SK-N-SH treated with all-trans-retinoic acid at 6 μM for 48 hours (cell line): ENCODE data around the gene PALD1.

Experiments
- ATAC-seq: fragments of 200-7000 bp; cut with Tn5 transposase; 3 replicates; pipeline ENCODE4 v1.9.1; 2020; ENCODE audit warnings: mild to moderate bottlenecking, moderate library complexity
- ARNTL ChIP-seq: fragments of 450-650 bp; formaldehyde crosslinking; IDR thresholded peaks from 2 replicates; pipeline ENCODE4 v1.5.0; 2020; ENCODE audit warnings: low read depth, mild to moderate bottlenecking, moderate library complexity, borderline replicate concordance
- CSDC2 ChIP-seq: fragments of 250-450 bp; sonication (Bioruptor Pico); IDR thresholded peaks from 2 replicates; pipeline ENCODE4 v1.5.0; 2020; ENCODE audit warnings: mild to moderate bottlenecking, moderate library complexity
- ESRRG ChIP-seq: fragments of 250-450 bp; sonication (Bioruptor Pico); IDR thresholded peaks from 2 replicates; pipeline ENCODE4 v1.6.1; 2021; ENCODE audit warnings: mild to moderate bottlenecking
- GLIS3 ChIP-seq: fragments of 250-450 bp; sonication (Bioruptor Pico); IDR thresholded peaks from 2 replicates; pipeline ENCODE4 v1.5.0; 2020; ENCODE audit warnings: mild to moderate bottlenecking, moderate library complexity
- ISL1 ChIP-seq: fragments of 250-450 bp; sonication (Bioruptor Pico); IDR thresholded peaks from 2 replicates; pipeline ENCODE4 v2.1.2; 2022; ENCODE audit warnings: mild to moderate bottlenecking, moderate library complexity
- OSR1 ChIP-seq: fragments of 250-450 bp; sonication (Bioruptor Pico); IDR thresholded peaks from 2 replicates; pipeline ENCODE4 v1.8.0; 2022; ENCODE audit warnings: moderate library complexity, mild to moderate bottlenecking, inconsistent platforms
- PPARA ChIP-seq: fragments of 250-450 bp; sonication (Bioruptor Pico); IDR thresholded peaks from 2 replicates; pipeline ENCODE4 v1.5.0; 2020; ENCODE audit warnings: mild to moderate bottlenecking, borderline replicate concordance
- RARB ChIP-seq: fragments of 250-450 bp; sonication (Bioruptor Pico); IDR thresholded peaks from 2 replicates; pipeline ENCODE4 v1.8.0; 2021; ENCODE audit warnings: mild to moderate bottlenecking, moderate library complexity
- SNAI2 ChIP-seq: fragments of 250-450 bp; sonication (Bioruptor Pico); IDR thresholded peaks from 2 replicates; pipeline ENCODE4 v1.5.0; 2020; ENCODE audit warnings: mild to moderate bottlenecking, moderate library complexity
- TCF4 ChIP-seq: fragments of 250-450 bp; sonication (Bioruptor Pico); IDR thresholded peaks from 2 replicates; pipeline ENCODE4 v1.8.0; 2021; ENCODE audit warnings: mild to moderate bottlenecking, moderate library complexity, borderline replicate concordance
- TOX ChIP-seq: fragments of 250-450 bp; sonication (Bioruptor Pico); IDR thresholded peaks from 2 replicates; pipeline ENCODE4 v1.8.0; 2021; ENCODE audit warnings: mild to moderate bottlenecking, moderate library complexity, borderline replicate concordance
- ZC3H10 ChIP-seq: fragments of 250-450 bp; sonication (Bioruptor Pico); IDR thresholded peaks from 2 replicates; pipeline ENCODE4 v1.5.1; 2021; ENCODE audit warnings: mild to moderate bottlenecking, moderate library complexity
- ZFP3 ChIP-seq: fragments of 250-450 bp; sonication (Bioruptor Pico); IDR thresholded peaks from 2 replicates; pipeline ENCODE4 v1.5.0; 2020; ENCODE audit warnings: mild to moderate bottlenecking, moderate library complexity
- ZFP30 ChIP-seq: fragments of 450-650 bp; formaldehyde crosslinking; IDR thresholded peaks from 2 replicates; pipeline ENCODE4 v1.5.0; 2022; ENCODE audit warnings: mild to moderate bottlenecking, moderate library complexity
- ZNF565 ChIP-seq: fragments of 450-650 bp; formaldehyde crosslinking; conservative IDR thresholded peaks from 2 replicates; pipeline ENCODE4 v1.5.0; 2020; ENCODE audit warnings: low read depth, mild to moderate bottlenecking, moderate library complexity
- ZNF70 ChIP-seq: fragments of 450-650 bp; formaldehyde crosslinking; IDR thresholded peaks from 2 replicates; pipeline ENCODE4 v1.5.0; 2020; ENCODE audit warnings: mild to moderate bottlenecking, moderate library complexity
- ZNF8 ChIP-seq: fragments of 450-650 bp; formaldehyde crosslinking; IDR thresholded peaks from 2 replicates; pipeline ENCODE4 v1.5.0; 2020; ENCODE audit warnings: mild to moderate bottlenecking, moderate library complexity
- TF ChIP-seq, protein P1 (sequence below): fragments of 250-450 bp; sonication (Bioruptor Pico); IDR thresholded peaks from 2 replicates; pipeline ENCODE4 v1.5.1; 2021; ENCODE audit warnings: mild to moderate bottlenecking, moderate library complexity
- TF ChIP-seq, protein P2 (sequence below): fragments of 250-450 bp; sonication (Bioruptor Pico); IDR thresholded peaks from 2 replicates; pipeline ENCODE4 v1.5.0; 2020; ENCODE audit warnings: mild to moderate bottlenecking, moderate library complexity
- TF ChIP-seq, protein P3 (sequence below): fragments of 250-450 bp; sonication (Bioruptor Pico); IDR thresholded peaks from 2 replicates; pipeline ENCODE4 v1.5.1; 2020; ENCODE audit warnings: low read depth, mild to moderate bottlenecking, moderate library complexity

The PALD1 gene

DNA sequence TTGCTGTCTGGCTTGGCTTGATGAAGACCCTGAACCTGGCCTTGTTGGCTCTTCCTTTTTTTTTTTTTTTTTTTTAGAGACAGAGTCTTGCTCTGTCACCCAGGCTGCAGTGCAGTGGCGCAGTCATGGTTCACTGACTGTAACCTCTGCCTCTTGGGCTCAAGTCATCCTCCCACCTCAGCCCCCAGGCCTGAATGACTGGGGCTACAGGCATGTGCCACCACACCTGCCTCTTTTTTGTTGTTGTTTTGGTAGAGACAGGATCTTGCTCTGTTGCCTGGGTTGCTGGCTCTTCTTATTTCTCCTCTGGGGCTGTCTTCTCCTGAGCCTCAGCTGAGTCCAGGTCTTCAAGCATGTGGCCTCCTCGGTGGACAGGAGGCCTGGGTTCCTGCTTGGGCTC lies 79.3 kb downstream of the PALD1 start:
- ATAC-seq = no peak
- TF ChIP-seq, protein P1, sequence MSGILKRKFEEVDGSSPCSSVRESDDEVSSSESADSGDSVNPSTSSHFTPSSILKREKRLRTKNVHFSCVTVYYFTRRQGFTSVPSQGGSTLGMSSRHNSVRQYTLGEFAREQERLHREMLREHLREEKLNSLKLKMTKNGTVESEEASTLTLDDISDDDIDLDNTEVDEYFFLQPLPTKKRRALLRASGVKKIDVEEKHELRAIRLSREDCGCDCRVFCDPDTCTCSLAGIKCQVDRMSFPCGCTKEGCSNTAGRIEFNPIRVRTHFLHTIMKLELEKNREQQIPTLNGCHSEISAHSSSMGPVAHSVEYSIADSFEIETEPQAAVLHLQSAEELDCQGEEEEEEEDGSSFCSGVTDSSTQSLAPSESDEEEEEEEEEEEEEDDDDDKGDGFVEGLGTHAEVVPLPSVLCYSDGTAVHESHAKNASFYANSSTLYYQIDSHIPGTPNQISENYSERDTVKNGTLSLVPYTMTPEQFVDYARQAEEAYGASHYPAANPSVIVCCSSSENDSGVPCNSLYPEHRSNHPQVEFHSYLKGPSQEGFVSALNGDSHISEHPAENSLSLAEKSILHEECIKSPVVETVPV (CRISPR knock-in tag) = no peak
- TF ChIP-seq ZNF70 (CRISPR knock-in tag) (no peak), CSDC2 (no peak), PPARA (CRISPR knock-in tag) (no peak)
- TF ChIP-seq, protein P2, sequence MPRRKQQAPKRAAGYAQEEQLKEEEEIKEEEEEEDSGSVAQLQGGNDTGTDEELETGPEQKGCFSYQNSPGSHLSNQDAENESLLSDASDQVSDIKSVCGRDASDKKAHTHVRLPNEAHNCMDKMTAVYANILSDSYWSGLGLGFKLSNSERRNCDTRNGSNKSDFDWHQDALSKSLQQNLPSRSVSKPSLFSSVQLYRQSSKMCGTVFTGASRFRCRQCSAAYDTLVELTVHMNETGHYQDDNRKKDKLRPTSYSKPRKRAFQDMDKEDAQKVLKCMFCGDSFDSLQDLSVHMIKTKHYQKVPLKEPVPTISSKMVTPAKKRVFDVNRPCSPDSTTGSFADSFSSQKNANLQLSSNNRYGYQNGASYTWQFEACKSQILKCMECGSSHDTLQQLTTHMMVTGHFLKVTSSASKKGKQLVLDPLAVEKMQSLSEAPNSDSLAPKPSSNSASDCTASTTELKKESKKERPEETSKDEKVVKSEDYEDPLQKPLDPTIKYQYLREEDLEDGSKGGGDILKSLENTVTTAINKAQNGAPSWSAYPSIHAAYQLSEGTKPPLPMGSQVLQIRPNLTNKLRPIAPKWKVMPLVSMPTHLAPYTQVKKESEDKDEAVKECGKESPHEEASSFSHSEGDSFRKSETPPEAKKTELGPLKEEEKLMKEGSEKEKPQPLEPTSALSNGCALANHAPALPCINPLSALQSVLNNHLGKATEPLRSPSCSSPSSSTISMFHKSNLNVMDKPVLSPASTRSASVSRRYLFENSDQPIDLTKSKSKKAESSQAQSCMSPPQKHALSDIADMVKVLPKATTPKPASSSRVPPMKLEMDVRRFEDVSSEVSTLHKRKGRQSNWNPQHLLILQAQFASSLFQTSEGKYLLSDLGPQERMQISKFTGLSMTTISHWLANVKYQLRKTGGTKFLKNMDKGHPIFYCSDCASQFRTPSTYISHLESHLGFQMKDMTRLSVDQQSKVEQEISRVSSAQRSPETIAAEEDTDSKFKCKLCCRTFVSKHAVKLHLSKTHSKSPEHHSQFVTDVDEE = no peak

DNA sequence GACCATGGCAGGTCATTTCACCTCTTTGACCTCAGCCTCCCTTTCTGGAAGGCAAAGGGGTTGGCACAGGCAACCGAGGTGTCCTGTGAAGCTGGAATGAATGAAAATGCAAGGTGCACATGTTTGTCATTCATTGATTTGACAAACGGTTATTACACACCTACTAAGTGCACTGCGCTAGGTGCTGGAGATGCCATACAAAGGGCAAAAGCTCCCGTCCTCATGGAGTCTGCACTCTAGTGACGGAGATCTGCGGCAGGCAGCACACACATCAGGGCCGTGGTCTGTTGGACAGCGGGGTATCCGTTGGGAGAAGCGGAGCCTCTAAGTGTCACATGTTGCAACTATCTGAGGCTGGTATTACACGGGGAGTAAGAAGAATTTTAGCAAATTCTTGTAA lies 79.7 kb downstream of the PALD1 start:
- no peak for ATAC-seq
- no peak for TF ChIP-seq ZC3H10
- no peak for TF ChIP-seq TCF4 (CRISPR knock-in tag)
- TF ChIP-seq, protein P3, sequence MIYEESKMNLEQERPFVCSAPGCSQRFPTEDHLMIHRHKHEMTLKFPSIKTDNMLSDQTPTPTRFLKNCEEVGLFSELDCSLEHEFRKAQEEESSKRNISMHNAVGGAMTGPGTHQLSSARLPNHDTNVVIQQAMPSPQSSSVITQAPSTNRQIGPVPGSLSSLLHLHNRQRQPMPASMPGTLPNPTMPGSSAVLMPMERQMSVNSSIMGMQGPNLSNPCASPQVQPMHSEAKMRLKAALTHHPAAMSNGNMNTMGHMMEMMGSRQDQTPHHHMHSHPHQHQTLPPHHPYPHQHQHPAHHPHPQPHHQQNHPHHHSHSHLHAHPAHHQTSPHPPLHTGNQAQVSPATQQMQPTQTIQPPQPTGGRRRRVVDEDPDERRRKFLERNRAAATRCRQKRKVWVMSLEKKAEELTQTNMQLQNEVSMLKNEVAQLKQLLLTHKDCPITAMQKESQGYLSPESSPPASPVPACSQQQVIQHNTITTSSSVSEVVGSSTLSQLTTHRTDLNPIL (CRISPR knock-in tag) = no peak
- no peak for TF ChIP-seq ZFP3 (CRISPR knock-in tag)
- no peak for TF ChIP-seq GLIS3 (CRISPR knock-in tag)

DNA sequence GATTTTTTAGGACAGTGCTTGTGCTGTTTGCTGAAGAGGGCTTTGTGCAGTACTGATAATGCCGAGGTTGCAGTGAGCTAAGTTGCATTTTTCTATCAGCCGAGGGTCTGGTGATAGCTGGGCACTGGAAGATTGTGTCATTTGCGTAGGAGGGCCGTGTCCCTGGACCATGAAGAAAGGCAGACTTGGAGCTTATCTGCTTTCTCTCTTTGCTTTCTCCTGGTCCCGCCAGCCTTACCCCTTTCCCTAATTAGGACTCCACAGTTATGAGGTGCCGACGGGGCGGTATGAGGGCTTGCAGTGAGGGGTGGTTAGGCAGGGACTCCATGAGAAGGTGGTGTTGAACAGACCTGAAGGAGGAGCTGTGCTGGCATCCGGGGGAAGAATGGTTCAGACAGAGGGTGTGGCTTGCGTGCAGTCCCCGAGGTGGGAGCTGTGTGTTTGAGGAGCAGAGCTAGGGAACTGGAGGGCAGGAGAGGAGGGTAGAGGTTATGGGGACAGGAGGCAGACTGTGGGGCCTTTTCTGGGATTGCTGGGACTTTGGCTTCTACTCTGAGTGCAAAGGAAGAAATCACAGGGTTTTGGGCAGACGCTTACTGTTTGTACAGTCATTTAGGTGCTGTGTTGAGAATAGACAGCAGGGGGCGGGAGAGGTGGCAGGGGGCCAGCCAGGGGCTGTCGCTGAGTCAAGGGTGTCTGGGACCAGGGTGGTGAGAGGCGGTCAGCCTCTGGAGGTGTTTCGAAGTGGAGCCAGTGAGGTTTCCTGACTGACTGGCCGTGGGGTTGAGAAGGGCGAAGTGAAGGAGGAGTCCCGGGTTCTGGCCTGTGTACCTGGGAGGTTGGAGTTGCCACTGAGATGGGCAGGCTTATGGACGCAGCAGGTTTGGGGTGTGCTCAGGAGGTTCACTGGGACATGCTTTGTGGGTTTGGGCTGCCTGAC lies 80.6 kb downstream of the PALD1 start:
- peak; percentile 61 for ATAC-seq

More for the DNA sequence above, 80.6 kb downstream of the PALD1 start:
- TF ChIP-seq ZNF565 (CRISPR knock-in tag) (no peak), TCF4 (CRISPR knock-in tag) (no peak), ISL1 (CRISPR knock-in tag) (no peak), PPARA (CRISPR knock-in tag) (no peak), ESRRG (CRISPR knock-in tag) (no peak), ZFP30 (CRISPR knock-in tag) (no peak), OSR1 (CRISPR knock-in tag) (no peak), RARB (no peak), TOX (CRISPR knock-in tag) (no peak), CSDC2 (no peak), ARNTL (no peak), ZNF8 (no peak), SNAI2 (CRISPR knock-in tag) (no peak), GLIS3 (CRISPR knock-in tag) (no peak), ZNF70 (CRISPR knock-in tag) (no peak), ZFP3 (CRISPR knock-in tag) (no peak)
- TF ChIP-seq, protein P2 = no peak
- TF ChIP-seq, protein P1 (CRISPR knock-in tag) = no peak
- TF ChIP-seq, all 23 proteins: peak for 0
